GM18909 (cell line): ENCODE data around the gene PLEKHF1.
A peak's percentile ranks its signal among the peaks of the same experiment; 100 is the strongest.

Experiments
- ATAC-seq: cut with Tn5 transposase; IDR thresholded peaks from one replicate; pipeline ENCODE4 v1.9.1; 2021; ENCODE audit warnings: mild to moderate bottlenecking; ENCODE audit not compliant: unreplicated experiment, poor library complexity

Gene PLEKHF1

DNA sequence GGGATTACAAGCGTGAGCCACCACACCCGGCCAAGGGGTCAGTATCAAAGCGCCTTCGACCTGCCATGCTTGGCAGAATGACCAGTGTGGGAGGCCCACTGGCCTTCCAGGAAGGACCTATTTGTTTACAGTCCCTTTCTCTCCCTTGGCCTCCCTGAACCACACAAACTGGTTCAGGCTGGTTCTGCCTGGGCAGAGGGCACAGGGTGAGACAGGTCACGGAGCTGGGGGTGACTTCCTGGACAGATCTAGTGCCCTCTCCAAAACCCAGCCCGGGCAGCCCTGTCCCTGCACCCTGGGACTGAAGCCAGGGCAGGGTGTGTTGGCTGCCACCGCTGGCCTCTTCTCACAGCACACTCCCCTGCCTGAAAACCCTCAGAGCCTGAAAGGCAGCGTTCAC is 11.3 kb downstream of the PLEKHF1 start:
- ATAC-seq = no peak

GRCh38 chr19:29677001-29677817 is 11.9 kb downstream of the PLEKHF1 start:
- ATAC-seq = no peak

GRCh38 chr19:29678484-29679106 is 13.3 kb downstream of the PLEKHF1 start:
- ATAC-seq = no peak

DNA sequence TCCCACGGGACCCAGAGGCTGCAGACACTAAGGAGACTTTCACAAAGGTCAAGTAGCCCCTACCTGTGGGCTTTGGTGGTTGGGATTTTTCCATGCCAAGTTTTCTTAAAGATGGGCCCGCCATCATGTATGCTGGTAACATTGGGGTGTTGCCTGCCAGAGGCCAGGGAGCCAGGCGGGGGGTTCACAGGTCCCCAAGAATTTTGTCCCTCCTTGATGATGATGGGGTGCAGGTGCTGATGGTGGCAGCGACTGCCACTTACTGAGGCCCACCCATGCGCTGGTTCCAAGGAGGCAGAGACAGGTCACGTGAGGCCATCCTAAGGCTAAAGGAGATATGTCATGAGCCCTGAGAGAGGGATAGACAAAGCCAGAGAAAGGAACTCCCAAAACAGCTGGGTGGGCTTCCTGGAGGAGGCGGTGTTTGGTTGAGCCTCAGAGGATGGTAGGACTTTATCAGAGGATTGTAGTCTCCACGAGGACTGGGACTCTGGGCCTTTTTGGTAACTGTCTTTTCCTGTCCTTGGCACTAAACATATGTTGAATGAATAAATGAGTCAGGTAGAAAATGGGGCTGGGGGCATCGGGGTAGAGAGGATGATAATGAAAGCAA is 14.4 kb downstream of the PLEKHF1 start:
- ATAC-seq = no peak

DNA sequence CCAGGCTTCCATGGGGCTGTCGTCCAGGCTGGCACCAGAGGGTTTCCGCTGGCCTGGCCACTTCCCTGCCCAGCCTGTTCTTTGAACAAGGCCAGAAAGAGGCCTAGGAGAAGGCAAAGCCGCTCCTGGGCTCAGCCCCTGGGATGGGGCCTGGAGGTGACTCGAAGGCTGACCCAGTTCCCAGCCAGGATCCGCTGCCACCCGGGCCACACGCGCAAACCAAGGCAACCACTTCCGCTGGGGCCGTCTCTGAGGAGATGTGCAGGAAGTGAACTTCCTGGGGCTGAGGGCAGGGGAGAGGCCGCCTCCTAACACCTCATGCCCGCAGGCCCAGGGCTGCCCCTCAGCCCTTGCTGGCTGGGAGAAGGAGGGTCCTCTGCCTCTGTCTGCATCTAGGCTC is 15.2 kb downstream of the PLEKHF1 start:
- ATAC-seq = peak; percentile 84

DNA sequence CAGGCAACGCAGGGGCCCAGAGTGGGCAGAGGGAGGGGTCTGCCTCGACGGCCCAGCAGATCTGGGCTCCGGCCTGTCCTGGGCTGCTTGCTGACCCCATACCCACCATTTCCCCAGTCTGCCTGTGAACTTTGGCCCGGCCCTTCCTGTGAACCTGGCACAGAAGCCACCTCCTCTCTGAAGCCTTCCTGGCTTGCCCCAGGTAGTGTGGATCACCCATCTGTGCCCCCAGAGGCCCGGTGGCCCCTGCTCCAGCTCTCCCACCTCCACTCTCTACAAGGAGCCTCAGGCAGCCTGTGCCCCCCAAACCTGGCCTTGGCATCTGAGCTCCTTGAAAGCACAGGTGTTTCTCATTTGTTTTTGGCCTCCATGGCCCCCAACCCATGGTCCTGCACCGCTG is 15.7 kb downstream of the PLEKHF1 start:
- ATAC-seq = no peak

DNA sequence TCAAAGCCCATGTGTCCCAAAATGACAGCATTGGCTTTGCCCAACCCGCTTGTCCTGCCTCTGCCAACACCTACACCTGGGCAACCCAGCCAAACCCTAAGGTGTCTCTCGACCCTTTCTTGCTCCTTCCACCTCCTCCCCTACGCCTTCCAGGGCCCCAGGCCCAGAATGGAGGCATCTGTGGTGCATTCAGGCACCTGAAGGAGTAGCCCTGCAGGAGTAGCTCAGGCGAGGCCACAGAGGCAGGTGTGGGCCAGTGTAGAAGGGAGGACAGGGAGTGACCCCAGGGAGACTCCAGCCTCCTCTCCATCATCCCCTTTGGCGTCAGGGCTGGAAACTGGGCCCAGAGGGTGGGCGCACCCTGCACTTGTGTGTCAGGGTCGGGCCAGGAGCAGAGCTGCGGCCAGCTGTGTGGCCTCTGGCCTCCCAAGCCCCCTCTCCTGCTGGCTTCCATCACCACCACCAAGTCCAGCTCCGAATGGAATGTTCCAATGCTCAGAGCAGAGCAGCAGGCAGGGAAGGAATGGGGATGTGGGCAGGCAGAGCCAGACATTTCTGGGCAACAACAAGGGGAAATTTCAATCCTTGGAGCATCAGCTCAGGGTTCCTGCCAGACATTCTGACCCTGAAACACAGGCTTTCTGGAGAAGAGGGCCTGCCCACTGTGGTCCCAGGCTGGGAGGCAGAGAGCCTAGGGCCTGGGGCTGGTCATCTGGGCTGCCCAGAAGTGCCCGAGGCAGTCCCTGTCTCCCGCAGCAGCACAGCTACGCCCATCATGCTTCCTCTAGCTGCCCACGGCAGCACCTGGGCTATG is 16.4 kb downstream of the PLEKHF1 start:
- no peak for ATAC-seq

- ATAC-seq = no peak
Observed at GRCh38 chr19:29682236-29682895, 17.1 kb downstream of the PLEKHF1 start.

- no peak for ATAC-seq
Observed at GRCh38 chr19:29683009-29683408, 17.7 kb downstream of the PLEKHF1 start.

DNA sequence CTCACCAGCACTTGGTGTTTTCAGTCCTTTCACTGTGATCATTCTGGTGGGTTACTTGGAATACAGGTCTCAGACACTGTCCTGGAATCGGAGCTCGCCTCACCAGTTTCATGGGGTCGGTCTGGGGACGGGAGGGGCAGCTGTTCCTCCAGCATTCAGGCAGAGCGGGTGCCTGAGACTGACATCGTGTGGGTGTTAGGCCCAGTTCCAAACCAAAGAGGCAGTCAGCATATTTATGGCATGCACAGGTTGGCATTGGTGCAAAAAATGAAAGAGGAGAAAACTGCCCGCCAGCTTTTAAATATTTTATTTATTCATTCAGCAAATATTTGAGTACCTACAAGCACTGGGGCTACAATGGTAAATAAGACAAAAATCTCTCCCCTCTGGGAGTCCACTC is 20.1 kb downstream of the PLEKHF1 start:
- no peak for ATAC-seq

DNA sequence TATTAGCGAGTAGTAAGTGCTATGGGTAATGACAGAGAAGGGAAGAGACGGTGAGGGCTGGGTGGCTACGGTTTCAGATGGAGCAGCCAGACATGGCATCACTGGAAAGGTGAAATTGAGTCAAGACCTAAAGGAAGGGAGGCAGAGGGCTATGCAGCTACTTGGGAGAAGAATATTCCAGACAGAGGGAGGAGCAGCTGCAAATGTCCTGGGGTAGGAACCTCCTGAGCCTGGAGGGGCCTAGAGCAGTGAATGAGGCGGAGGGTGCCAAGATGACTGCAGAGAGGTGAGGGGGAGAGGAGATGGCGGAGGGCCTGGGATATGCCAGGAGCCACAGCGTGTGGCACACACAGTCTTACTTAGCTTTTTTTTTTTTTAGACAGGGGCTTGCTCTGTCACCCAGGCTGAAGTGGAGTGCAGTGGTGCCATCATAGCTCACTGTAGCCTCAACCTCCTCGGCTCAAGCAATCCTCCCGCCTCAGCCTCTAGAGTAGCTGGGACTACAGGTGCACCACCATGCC is 21.1 kb downstream of the PLEKHF1 start:
- ATAC-seq = no peak

DNA sequence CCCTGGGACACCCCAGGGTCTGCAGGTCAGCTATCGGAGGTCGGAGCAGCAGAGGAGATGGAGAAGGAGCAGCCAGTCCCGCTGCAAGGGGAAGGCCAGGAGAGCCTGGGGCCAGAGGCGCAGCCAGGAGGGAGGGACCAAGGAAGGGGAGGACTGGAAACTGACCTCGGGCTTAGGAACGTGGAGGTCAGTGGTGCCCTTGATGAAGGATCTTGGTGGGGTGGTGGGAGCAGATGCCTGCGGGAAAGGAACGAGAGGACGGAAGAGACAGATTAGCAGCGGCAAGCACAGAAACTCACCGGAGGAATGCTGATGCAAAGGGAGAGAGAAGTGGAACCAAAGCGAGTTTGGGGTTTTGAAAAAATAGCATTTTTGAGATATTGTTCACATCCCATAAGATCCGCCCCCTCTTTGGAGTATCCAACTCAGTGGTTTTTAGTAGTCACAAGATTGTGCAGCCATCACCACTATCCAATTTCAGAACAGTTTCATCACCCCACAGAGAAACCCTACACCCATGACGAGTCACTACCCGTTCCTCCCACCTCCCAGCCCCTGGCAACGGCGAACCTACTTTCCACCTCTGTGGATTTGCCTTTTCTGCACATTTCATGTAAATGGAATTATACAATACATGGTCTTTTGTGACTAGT is 22.1 kb downstream of the PLEKHF1 start:
- ATAC-seq = no peak

DNA sequence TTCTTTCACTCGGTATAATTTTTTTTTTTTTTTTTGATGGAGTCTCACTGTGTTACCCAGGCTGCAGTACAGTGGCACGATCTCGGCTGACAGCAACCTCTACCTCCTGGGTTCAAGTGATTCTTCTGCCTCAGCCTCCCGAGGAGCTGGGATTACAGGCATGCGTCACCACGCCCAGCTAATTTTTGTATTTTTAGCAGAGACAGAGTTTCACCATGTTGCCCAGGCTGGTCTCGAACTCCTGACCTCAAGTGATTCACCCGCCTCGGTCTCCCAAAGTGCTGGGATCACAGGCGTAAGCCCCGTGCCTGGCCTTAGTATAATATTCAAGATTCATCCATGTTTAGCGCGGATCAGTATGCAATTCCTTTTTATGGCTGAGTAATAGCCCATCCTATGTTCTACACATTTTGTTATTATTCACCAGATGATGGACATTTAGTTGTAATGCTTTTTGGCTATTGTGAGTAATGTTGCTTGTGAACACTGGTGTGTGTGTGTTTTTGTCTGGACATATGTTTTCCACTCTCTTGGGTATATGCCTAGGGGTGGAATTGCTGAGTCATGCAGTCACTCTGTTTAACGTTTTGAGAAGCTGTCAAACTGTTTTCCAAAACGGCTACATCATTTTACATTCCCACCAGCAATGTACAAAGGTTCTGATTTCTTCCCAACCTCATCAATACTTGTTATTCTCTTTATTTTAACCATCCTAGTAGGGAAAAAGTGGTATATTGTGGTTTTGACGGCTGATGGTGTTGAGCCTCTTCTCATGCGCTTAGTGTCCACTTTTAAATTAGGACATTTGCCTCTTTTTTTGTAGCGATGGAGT is 22.9 kb downstream of the PLEKHF1 start:
- no peak for ATAC-seq

DNA sequence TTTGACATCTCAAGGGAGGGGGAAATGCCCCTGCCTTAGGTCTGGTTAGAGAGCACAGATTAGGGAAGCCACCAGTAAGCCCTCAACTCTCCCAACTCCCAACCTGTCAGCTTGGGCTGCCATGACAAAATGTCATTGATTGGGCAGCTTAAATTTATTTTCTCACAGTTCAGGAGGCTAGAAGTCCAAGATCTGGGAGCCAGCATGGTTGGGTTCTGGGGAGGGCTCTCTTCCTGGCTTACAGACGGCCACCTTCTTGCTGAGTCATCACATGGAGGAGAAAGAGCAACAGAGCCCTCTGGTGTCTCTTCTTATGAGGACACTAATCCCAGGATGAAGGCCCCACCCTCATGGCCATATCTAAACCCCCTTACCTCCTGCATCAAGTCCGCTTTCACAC is 25.6 kb downstream of the PLEKHF1 start:
- no peak for ATAC-seq

DNA sequence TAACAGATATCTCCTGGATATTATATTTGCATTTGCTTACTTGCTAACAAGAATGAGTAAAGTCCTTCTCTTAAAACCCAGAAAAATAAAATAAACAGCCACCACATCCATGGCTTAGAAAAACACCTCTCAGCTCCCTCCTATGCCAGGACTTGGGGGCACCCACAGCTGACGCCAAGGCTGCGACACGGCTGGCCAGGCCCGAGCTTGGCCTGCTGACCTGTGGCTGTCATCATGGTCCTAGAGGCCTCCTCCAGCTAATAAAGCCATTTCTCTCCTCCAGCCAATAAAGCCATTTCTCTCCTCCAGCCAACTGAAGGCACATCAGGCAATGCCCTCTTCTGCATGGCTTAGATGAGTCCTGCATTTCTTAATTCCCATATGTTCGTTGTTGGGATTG is 28.9 kb downstream of the PLEKHF1 start:
- ATAC-seq = no peak

- peak; percentile 94 for ATAC-seq
Observed at GRCh38 chr19:29694669-29695627, 29.7 kb downstream of the PLEKHF1 start.

DNA sequence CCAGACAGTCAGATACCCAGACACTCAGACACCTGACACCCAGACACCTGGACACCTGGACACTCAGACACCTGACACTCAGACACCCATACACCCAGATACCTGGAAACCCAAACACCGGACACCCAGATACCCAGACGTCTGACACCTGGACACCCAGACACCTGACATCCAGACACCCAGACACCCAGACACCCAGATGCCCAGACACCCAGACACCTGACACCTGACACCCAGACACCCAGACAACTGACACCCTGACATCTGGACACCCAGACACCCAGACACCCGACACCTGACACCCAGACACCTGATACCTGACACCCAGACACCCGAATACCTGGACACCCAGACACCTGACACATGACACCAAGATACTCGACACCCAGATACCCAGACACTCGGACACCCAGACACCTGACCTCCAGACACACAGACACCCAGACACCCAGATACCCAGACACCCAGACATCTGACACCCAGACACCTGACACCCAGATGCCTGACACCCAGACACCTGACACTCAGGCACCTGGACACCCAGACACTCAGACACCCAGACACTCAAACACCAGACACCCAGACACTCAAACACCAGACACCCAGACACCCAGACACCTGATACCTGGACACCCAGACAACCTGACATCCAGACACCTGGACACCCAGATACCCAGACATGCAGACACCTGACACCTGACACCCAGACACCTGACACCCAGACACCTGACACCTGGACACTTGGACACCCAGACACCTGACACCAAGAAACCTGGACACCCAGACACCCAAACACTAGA is 30.7 kb downstream of the PLEKHF1 start:
- ATAC-seq = no peak
